ENCODE measurements around the gene DGKG. TPM values are rescaled to one million over a fixed set of nuclear protein-coding genes. Genes with fewer than 3 reads are reported as not detected.

Gene DGKG
- polyA plus RNA-seq, 2 of the 4 experiments (the other 2 are of a cell fraction): 11.5 to 13.3 TPM

DNA sequence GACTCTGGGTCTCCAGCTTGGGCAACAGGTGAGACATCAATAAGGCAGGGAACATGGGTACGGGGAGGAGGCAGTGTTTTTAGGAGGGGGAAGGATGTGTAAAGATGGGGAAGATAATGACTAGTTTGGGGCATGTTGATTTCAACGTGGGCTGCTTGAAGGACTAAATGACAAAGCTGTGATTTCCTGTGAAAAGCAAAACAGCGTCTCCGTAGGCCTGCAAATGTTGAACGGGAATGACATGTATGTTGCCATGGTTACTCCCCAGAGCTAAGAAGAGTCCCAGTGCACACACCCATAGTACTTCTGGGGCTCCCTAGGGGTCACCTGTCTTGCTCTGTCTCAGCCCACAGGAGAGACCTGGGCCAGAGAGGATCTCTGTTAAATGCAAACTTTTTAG is 181.9 kb downstream of the DGKG start (continued):
- no peak for TF ChIP-seq REST (IDR thresholded peaks at IDR 0.05)
- TF ChIP-seq, protein P1, sequence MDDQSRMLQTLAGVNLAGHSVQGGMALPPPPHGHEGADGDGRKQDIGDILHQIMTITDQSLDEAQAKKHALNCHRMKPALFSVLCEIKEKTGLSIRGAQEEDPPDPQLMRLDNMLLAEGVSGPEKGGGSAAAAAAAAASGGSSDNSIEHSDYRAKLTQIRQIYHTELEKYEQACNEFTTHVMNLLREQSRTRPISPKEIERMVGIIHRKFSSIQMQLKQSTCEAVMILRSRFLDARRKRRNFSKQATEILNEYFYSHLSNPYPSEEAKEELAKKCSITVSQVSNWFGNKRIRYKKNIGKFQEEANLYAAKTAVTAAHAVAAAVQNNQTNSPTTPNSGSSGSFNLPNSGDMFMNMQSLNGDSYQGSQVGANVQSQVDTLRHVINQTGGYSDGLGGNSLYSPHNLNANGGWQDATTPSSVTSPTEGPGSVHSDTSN (IDR thresholded peaks at IDR 0.05): no peak
- TF ChIP-seq ELK1 (IDR thresholded peaks at IDR 0.05; ENCODE audit: low read depth, low read length): no peak
- TF ChIP-seq MYC (IDR thresholded peaks at IDR 0.05; ENCODE audit: borderline replicate concordance, low read length): no peak
- TF ChIP-seq HOXB13 (CRISPR knock-in tag; IDR thresholded peaks at IDR 0.05; ENCODE audit: low read depth): no peak

DNA sequence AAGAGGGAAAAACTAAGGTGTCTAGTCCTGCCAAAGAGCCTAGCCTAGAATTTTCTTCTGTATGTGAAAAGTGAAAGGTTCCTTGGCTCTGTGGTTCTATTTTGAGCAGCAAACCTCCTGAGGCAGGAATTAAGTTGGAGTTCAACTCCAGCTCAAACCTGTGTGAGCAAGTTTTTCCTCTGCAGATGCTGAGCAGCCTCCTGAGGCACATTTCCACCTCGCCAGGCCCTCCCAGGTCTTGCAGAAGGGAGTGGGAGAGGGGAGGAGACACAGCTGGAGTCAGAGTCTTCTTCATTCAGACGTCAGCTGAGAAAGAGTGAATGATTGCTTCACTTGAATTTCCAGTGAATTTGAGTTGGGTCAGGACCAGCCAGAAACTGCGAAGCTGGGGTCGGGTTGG is 183.6 kb downstream of the DGKG start:
- H3K4me2 ChIP-seq: no peak overlapping the region
- H3K27ac ChIP-seq: no peak overlapping the region
- peaks cover 9% of the 10 kb centered on the region; the same call in 2 of the 3 replicates for H3K4me1 ChIP-seq
- ATAC-seq: no peak
- ChIA-PET CTCF (interaction anchor here (0.8 kb wide), 1 partner anchor 9 kb away, joined by 3 read pairs; no protein-coding TSS in a partner anchor), POLR2A (no interaction called here)
- no peak for DNase-seq (ENCODE audit: low read depth in 1 of 2, low spot score in 1 of 2)
- no peaks in the 10 kb centered on the region for H3K9me3 ChIP-seq
- WGBS (ENCODE audit: missing lambda C conversion rate): 91% methylated on average over 4 of the region's 4 CpGs
- no peak overlapping the region for H3K4me3 ChIP-seq
- FAIRE-seq: no peak
- TF ChIP-seq CBX2 (IDR thresholded peaks at IDR 0.05; ENCODE audit: borderline replicate concordance, low read depth) (no peak), FOSL2 (IDR thresholded peaks at IDR 0.05) (no peak), FOSL2 (CRISPR knock-in tag; IDR thresholded peaks at IDR 0.05) (no peak), HOXA7 (CRISPR knock-in tag; IDR thresholded peaks at IDR 0.05) (no peak), JUN (IDR thresholded peaks at IDR 0.05) (no peak), KDM1A (IDR thresholded peaks at IDR 0.05; ENCODE audit: low read depth) (no peak), HEYL (CRISPR knock-in tag; IDR thresholded peaks at IDR 0.05) (no peak), RAD21 (conservative IDR thresholded peaks at IDR 0.05 in 1 of 2, IDR thresholded peaks at IDR 0.05 in 1 of 2) (no peak), SREBF2 (IDR thresholded peaks at IDR 0.05) (no peak), PHF8 (IDR thresholded peaks at IDR 0.05; ENCODE audit: borderline replicate concordance, low read depth) (no peak), RARB (CRISPR knock-in tag; IDR thresholded peaks at IDR 0.05) (no peak), RCOR1 (IDR thresholded peaks at IDR 0.05; ENCODE audit: low read depth, low read length) (no peak)
- TF ChIP-seq, protein P2, sequence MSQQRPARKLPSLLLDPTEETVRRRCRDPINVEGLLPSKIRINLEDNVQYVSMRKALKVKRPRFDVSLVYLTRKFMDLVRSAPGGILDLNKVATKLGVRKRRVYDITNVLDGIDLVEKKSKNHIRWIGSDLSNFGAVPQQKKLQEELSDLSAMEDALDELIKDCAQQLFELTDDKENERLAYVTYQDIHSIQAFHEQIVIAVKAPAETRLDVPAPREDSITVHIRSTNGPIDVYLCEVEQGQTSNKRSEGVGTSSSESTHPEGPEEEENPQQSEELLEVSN (IDR thresholded peaks at IDR 0.05; ENCODE audit: borderline replicate concordance, low read depth): no peak
- TF ChIP-seq, protein P1 (IDR thresholded peaks at IDR 0.05): no peak

Measured in A549 (cell line).